ENCODE measurements around the gene CDX2.

DNA sequence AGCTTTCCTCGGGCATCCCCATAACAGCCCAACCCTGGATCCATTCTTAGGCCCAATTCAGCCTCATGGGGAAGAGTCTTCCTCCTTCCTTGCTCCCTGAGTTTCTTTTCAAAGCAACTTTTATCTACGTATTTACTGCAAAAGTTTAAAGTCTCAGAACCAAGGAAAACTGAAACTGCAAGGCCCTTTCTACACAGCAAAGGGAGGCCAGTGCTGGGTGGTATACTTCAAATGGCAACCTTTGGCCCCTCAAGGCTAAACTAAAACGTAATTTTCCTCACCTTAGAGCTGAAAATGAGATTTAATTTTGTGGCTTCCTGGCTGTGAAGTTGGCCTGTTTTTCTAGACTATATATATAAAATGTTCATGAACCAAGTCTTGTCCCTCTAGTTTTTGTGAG lies 5.6 kb downstream of the CDX2 start:
- TF ChIP-seq, protein P1, sequence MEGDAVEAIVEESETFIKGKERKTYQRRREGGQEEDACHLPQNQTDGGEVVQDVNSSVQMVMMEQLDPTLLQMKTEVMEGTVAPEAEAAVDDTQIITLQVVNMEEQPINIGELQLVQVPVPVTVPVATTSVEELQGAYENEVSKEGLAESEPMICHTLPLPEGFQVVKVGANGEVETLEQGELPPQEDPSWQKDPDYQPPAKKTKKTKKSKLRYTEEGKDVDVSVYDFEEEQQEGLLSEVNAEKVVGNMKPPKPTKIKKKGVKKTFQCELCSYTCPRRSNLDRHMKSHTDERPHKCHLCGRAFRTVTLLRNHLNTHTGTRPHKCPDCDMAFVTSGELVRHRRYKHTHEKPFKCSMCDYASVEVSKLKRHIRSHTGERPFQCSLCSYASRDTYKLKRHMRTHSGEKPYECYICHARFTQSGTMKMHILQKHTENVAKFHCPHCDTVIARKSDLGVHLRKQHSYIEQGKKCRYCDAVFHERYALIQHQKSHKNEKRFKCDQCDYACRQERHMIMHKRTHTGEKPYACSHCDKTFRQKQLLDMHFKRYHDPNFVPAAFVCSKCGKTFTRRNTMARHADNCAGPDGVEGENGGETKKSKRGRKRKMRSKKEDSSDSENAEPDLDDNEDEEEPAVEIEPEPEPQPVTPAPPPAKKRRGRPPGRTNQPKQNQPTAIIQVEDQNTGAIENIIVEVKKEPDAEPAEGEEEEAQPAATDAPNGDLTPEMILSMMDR (IDR thresholded peaks at IDR 0.05; ENCODE audit: low read depth, low read length): no peak
- TF ChIP-seq EZH2phosphoT487 (IDR thresholded peaks at IDR 0.05; ENCODE audit: low read depth): no peak

Measured in OCI-LY3 (cell line).